ENCODE measurements around the gene PPFIA1. TPM values are rescaled to one million over a fixed set of nuclear protein-coding genes. Genes with fewer than 3 reads are reported as not detected.

Gene PPFIA1
- total and polyA plus RNA-seq, 2 donors (not counting 1 experiment from before 2014, with no cell fraction given): 38.8 to 39.8 TPM

GRCh38 chr11:70359451-70360205 is 89.1 kb downstream of the PPFIA1 start:
- no peaks in the 10 kb centered on the region for H4K20me1 ChIP-seq (ENCODE audit: control insufficient read depth, extremely low read depth, insufficient read depth, low read length)
- H3K27me3 ChIP-seq (ENCODE audit: control insufficient read depth, insufficient read depth, low read length): no peaks in the 10 kb centered on the region
- no peaks in the 10 kb centered on the region for H3K79me2 ChIP-seq (ENCODE audit: control insufficient read depth, insufficient read depth, low read length)
- no peaks in the 10 kb centered on the region for H3K9me3 ChIP-seq (ENCODE audit: control insufficient read depth, insufficient read depth, low read depth, low read length)
- TF ChIP-seq CTCF (conservative IDR thresholded peaks at IDR 0.05 in 1 of 2, IDR thresholded peaks at IDR 0.05 in 1 of 2; ENCODE audit: low read depth in 1 of 2, low read length in 2 of 2) (no peak), EZH2 (IDR thresholded peaks at IDR 0.05; ENCODE audit: low read length, missing control alignments) (no peak)
- H3K4me2 ChIP-seq (ENCODE audit: extremely low read depth, insufficient read depth, low read length): no peak overlapping the region
- H3K4me1 ChIP-seq (ENCODE audit: control insufficient read depth, extremely low read depth, insufficient read depth, low read length): no peaks in the 10 kb centered on the region
- no peak for DNase-seq (ENCODE audit: low read depth in 2 of 2)
- H2AFZ ChIP-seq (ENCODE audit: low read length): no peak overlapping the region
- H3K4me3 ChIP-seq (replicated peaks in 1 of 4; ENCODE audit: control extremely low read depth in 1 of 4, insufficient read depth in 1 of 4, low read depth in 3 of 4, low read length in 4 of 4): no peak overlapping the region
- no peak overlapping the region for H3K9ac ChIP-seq (ENCODE audit: insufficient read depth, low read length)
- peaks cover 17% of the 10 kb centered on the region for H3K36me3 ChIP-seq (ENCODE audit: control insufficient read depth, insufficient read depth, low read length)
- H3K27ac ChIP-seq (ENCODE audit: insufficient read depth, low read length): no peak overlapping the region

- peaks cover 16% of the 10 kb centered on the region for H3K36me3 ChIP-seq (ENCODE audit: control insufficient read depth, insufficient read depth, low read length)
- H3K79me2 ChIP-seq (ENCODE audit: control insufficient read depth, insufficient read depth, low read length): no peaks in the 10 kb centered on the region
- H4K20me1 ChIP-seq (ENCODE audit: control insufficient read depth, extremely low read depth, insufficient read depth, low read length): no peaks in the 10 kb centered on the region
Observed at GRCh38 chr11:70360211-70360610, 89.7 kb downstream of the PPFIA1 start.

GRCh38 chr11:70364178-70364577 is 93.7 kb downstream of the PPFIA1 start:
- no peaks in the 10 kb centered on the region for H4K20me1 ChIP-seq (ENCODE audit: control insufficient read depth, extremely low read depth, insufficient read depth, low read length)
- peaks cover 6% of the 10 kb centered on the region for H3K36me3 ChIP-seq (ENCODE audit: control insufficient read depth, insufficient read depth, low read length)
- H3K4me2 ChIP-seq (ENCODE audit: extremely low read depth, insufficient read depth, low read length): no peak overlapping the region
- no peak overlapping the region for H3K4me3 ChIP-seq (replicated peaks in 1 of 4; ENCODE audit: control extremely low read depth in 1 of 4, insufficient read depth in 1 of 4, low read depth in 3 of 4, low read length in 4 of 4)
- TF ChIP-seq CTCF (conservative IDR thresholded peaks at IDR 0.05 in 1 of 2, IDR thresholded peaks at IDR 0.05 in 1 of 2; ENCODE audit: low read depth in 1 of 2, low read length in 2 of 2) (no peak), EZH2 (IDR thresholded peaks at IDR 0.05; ENCODE audit: low read length, missing control alignments) (no peak)
- H2AFZ ChIP-seq (ENCODE audit: low read length): no peak overlapping the region
- H3K9ac ChIP-seq (ENCODE audit: insufficient read depth, low read length): no peak overlapping the region
- H3K27ac ChIP-seq (ENCODE audit: insufficient read depth, low read length): no peak overlapping the region
- H3K9me3 ChIP-seq (ENCODE audit: control insufficient read depth, insufficient read depth, low read depth, low read length): no peaks in the 10 kb centered on the region
- no peaks in the 10 kb centered on the region for H3K79me2 ChIP-seq (ENCODE audit: control insufficient read depth, insufficient read depth, low read length)
- no peaks in the 10 kb centered on the region for H3K27me3 ChIP-seq (ENCODE audit: control insufficient read depth, insufficient read depth, low read length)
- H3K4me1 ChIP-seq (ENCODE audit: control insufficient read depth, extremely low read depth, insufficient read depth, low read length): no peaks in the 10 kb centered on the region
- peak in 1 of 2 donors; percentile 49 for DNase-seq (ENCODE audit: low read depth in 2 of 2)

More at GRCh38 chr11:70360211-70360610, 89.7 kb downstream of the PPFIA1 start:
- H3K4me1 ChIP-seq (ENCODE audit: control insufficient read depth, extremely low read depth, insufficient read depth, low read length): no peaks in the 10 kb centered on the region
- H3K9ac ChIP-seq (ENCODE audit: insufficient read depth, low read length): no peak overlapping the region
- no peak for DNase-seq (ENCODE audit: low read depth in 2 of 2)
- no peaks in the 10 kb centered on the region for H3K27me3 ChIP-seq (ENCODE audit: control insufficient read depth, insufficient read depth, low read length)
- no peak overlapping the region for H3K4me2 ChIP-seq (ENCODE audit: extremely low read depth, insufficient read depth, low read length)
- no peak overlapping the region for H3K4me3 ChIP-seq (replicated peaks in 1 of 4; ENCODE audit: control extremely low read depth in 1 of 4, insufficient read depth in 1 of 4, low read depth in 3 of 4, low read length in 4 of 4)
- TF ChIP-seq EZH2 (IDR thresholded peaks at IDR 0.05; ENCODE audit: low read length, missing control alignments): no peak
- no peaks in the 10 kb centered on the region for H3K9me3 ChIP-seq (ENCODE audit: control insufficient read depth, insufficient read depth, low read depth, low read length)
- no peak overlapping the region for H2AFZ ChIP-seq (ENCODE audit: low read length)
- H3K27ac ChIP-seq (ENCODE audit: insufficient read depth, low read length): no peak overlapping the region
